Measurements from ENCODE around the gene ETS1.

- no peak for TF ChIP-seq ZNF558 (tag by site-specific recombination; IDR thresholded peaks at IDR 0.05)
- TF ChIP-seq, protein P1, sequence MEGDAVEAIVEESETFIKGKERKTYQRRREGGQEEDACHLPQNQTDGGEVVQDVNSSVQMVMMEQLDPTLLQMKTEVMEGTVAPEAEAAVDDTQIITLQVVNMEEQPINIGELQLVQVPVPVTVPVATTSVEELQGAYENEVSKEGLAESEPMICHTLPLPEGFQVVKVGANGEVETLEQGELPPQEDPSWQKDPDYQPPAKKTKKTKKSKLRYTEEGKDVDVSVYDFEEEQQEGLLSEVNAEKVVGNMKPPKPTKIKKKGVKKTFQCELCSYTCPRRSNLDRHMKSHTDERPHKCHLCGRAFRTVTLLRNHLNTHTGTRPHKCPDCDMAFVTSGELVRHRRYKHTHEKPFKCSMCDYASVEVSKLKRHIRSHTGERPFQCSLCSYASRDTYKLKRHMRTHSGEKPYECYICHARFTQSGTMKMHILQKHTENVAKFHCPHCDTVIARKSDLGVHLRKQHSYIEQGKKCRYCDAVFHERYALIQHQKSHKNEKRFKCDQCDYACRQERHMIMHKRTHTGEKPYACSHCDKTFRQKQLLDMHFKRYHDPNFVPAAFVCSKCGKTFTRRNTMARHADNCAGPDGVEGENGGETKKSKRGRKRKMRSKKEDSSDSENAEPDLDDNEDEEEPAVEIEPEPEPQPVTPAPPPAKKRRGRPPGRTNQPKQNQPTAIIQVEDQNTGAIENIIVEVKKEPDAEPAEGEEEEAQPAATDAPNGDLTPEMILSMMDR (tag by site-specific recombination; IDR thresholded peaks at IDR 0.05) = no peak
- TF ChIP-seq ZNF518A (tag by site-specific recombination; conservative IDR thresholded peaks at IDR 0.05; ENCODE audit: low read depth) = no peak
- no peak for TF ChIP-seq ZNF585B (tag by site-specific recombination; IDR thresholded peaks at IDR 0.05)
- TF ChIP-seq, protein P2, sequence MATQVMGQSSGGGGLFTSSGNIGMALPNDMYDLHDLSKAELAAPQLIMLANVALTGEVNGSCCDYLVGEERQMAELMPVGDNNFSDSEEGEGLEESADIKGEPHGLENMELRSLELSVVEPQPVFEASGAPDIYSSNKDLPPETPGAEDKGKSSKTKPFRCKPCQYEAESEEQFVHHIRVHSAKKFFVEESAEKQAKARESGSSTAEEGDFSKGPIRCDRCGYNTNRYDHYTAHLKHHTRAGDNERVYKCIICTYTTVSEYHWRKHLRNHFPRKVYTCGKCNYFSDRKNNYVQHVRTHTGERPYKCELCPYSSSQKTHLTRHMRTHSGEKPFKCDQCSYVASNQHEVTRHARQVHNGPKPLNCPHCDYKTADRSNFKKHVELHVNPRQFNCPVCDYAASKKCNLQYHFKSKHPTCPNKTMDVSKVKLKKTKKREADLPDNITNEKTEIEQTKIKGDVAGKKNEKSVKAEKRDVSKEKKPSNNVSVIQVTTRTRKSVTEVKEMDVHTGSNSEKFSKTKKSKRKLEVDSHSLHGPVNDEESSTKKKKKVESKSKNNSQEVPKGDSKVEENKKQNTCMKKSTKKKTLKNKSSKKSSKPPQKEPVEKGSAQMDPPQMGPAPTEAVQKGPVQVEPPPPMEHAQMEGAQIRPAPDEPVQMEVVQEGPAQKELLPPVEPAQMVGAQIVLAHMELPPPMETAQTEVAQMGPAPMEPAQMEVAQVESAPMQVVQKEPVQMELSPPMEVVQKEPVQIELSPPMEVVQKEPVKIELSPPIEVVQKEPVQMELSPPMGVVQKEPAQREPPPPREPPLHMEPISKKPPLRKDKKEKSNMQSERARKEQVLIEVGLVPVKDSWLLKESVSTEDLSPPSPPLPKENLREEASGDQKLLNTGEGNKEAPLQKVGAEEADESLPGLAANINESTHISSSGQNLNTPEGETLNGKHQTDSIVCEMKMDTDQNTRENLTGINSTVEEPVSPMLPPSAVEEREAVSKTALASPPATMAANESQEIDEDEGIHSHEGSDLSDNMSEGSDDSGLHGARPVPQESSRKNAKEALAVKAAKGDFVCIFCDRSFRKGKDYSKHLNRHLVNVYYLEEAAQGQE (tag by site-specific recombination; IDR thresholded peaks at IDR 0.05) = no peak
- TF ChIP-seq ZFP3 (tag by site-specific recombination; IDR thresholded peaks at IDR 0.05; ENCODE audit: low read depth) = no peak
- no peak for TF ChIP-seq ZNF776 (tag by site-specific recombination; IDR thresholded peaks at IDR 0.05; ENCODE audit: borderline replicate concordance)
- no peak for TF ChIP-seq SETDB1 (IDR thresholded peaks at IDR 0.05; ENCODE audit: insufficient read length, low read length)
- TF ChIP-seq TRIM28 (IDR thresholded peaks at IDR 0.05; ENCODE audit: borderline replicate concordance, low read length) = no peak
- no peak for TF ChIP-seq ZNF48 (tag by site-specific recombination; IDR thresholded peaks at IDR 0.05)
- TF ChIP-seq ZBTB7A (tag by site-specific recombination; IDR thresholded peaks at IDR 0.05; ENCODE audit: low read depth) = no peak
Measured at GRCh38 chr11:128500493-128500892, 86.9 kb downstream of the ETS1 start.

Measured in HEK293 (cell line).